GM12865 (cell line): Measurements from ENCODE around the gene TARBP1.

Source experiments
- DNase-seq: peaks from one replicate; pipeline ENCODE4 v3.0.0; 2010; ENCODE audit warnings: low read depth
- H3K4me3 ChIP-seq: 2 replicates; pipeline ENCODE4 v1.5.1; 2011; ENCODE audit warnings: mild to moderate bottlenecking, low read depth, low read length, control low read depth
- TF ChIP-seq, protein P1 (sequence below): IDR thresholded peaks from 2 replicates; pipeline ENCODE4 v1.5.1; 2011; ENCODE audit warnings: low read length, control low read depth, low read depth, inconsistent platforms; ENCODE audit not compliant: insufficient read depth; ENCODE audit errors: missing control alignments

Gene TARBP1

DNA sequence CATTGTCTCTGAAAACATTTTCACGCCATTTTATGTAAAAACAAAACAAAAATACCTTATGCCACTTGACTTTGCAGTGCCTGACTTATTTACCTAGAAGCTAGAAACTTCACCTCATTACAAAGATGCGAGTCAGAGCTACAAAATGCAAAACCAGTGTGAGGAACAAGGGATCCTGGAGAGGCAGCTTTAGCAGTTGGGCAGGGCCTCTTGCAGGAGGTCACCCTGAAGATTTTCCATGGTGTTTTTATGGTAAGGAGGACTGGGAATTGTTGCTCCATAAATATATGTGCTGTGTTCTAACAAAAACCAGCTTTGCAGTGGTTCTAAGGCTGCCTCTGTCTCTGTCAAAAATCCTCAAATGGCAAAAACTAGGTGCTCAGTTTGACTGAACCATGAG lies 36.4 kb upstream of the TARBP1 start:
- no peak overlapping the region for H3K4me3 ChIP-seq
- TF ChIP-seq, protein P1, sequence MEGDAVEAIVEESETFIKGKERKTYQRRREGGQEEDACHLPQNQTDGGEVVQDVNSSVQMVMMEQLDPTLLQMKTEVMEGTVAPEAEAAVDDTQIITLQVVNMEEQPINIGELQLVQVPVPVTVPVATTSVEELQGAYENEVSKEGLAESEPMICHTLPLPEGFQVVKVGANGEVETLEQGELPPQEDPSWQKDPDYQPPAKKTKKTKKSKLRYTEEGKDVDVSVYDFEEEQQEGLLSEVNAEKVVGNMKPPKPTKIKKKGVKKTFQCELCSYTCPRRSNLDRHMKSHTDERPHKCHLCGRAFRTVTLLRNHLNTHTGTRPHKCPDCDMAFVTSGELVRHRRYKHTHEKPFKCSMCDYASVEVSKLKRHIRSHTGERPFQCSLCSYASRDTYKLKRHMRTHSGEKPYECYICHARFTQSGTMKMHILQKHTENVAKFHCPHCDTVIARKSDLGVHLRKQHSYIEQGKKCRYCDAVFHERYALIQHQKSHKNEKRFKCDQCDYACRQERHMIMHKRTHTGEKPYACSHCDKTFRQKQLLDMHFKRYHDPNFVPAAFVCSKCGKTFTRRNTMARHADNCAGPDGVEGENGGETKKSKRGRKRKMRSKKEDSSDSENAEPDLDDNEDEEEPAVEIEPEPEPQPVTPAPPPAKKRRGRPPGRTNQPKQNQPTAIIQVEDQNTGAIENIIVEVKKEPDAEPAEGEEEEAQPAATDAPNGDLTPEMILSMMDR, result no peak
- no peak for DNase-seq

DNA sequence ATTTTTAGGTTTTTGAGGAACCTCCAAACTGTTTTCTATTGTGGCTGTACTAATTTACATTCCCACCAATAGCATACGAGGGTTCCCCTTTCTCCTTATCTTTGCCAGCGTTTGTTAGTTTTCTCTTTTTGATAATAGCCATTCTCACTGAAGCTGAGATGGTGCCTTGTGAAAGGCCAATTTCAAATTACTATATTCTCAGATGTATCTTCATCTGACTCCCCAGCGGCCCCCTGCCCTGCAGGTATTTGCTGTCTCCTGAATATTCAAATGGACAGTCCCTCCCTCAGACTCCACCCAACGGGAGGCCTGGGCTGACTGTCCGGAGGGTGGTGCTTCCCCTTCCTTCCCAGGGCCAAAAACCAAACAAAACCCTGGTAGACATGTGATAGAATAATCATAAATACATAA lies 33.5 kb upstream of the TARBP1 start:
- TF ChIP-seq, protein P1, result no peak
- no peak overlapping the region for H3K4me3 ChIP-seq
- DNase-seq, result no peak

DNA sequence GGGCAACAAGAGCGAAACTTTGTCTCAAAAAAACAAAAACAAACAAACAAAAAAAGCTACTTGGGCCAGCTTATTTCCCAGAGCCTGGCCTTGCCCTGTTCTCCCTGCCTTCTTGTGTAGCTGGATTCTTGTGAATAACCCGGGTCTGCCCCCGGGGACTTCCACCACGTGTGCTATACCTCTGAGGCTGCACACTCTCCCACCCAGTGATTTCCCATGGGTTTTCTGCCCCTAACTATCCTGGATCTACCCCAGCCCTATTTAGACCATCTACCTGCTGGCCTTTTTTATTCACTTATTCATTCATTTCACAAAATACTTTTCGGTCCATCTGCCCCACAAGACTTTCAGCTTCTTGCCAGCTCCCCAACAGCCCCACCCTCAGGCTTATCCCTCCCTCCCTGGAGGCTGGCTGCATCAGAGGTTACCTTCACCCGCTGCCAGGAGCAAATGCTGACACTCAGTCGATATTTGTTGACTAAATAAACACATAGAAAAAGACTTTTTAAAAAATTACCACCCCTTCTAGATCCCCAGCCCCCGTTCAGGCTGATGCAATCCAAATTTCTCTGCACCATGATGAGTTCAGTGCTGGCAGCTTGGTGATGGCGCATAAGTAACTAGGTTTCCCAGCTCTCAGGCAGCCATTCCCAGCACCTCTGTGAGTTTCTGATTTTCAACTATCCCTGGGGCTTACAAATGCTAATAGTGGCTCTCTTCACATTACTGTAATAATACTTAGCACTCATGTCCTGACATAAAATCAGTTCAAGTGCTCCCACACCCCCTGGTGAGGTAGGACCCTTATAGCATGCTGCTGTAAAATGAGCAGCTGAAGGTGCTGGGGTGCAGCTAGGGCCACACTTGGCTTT lies 30.7 kb upstream of the TARBP1 start:
- TF ChIP-seq, protein P1, result no peak
- no peak overlapping the region for H3K4me3 ChIP-seq
- no peak for DNase-seq

DNA sequence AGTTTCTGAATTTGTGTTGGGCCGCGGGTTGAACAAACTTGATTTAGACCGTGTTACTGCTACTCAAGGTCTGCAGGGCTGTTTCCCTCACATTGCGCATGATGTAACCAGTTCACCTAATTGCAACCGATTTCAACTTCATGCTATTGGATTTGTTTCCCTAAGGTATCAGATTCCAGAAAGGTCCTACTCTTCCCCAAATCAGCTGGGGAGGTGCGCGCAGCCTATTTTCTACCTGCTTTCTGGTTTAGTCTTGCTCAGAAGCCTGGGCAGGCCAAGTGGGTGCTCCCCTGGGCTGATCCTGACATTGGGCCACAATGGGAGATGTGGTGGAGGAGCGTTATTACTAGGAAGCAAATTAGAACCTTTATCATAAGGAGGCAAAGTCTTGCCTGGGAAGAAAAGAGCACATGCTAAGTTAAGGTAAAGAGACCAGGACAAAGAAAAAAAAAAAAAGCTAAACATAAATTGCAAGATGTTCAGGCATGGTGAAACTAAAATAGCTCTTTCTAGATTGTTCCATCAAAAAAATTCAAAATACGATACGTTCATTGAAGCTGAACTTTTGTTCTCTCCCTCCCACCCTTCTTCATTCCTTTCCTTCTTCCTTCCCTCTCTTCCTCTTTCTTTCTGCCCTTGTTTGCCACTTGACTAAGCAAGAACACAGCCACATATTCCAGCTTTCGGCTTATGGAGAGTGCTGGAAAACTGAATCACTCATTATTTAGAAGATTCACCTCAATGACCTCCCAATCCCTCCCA lies 28.8 kb upstream of the TARBP1 start:
- H3K4me3 ChIP-seq, result no peak overlapping the region
- TF ChIP-seq, protein P1, result no peak

DNA sequence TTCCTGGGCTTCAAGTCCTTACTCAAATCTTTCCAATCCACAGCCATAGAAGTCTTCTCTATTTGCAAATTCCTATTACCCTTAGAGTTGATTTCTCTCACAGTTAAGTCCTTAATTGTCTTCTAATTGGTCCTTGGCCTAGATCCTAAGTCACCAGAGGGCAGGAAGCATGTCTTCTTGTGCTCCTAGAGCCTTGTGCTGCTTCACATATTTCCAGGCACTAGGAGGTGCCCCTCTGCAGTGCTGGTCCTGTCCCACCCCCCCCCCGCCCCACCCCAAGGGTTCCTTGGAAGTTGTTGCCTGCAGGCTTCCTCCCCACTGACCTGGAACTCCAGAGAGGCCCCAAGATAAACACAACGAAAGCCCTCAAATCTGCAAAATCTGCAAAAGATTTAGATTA lies 28.1 kb upstream of the TARBP1 start:
- H3K4me3 ChIP-seq, result no peak overlapping the region
- TF ChIP-seq, protein P1, result no peak
- no peak for DNase-seq

More for the DNA sequence above, 28.8 kb upstream of the TARBP1 start:
- no peak for DNase-seq

DNA sequence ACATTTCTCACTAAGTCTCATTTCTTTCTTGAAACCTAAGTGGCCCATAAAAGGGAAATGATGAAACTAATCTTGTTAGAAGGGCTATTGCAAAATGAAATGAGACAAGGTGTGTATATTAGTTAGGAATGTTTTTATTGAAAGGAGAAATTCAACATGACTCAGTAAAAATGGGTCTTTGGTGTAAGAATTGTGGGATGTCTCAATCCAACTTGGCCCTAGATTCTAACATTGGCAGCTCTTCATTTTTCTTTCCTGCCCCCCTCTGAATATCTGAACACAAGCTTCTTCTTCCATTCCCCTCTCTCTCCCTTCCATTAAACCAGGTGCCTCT lies 26.8 kb upstream of the TARBP1 start:
- DNase-seq, result no peak
- TF ChIP-seq, protein P1, result no peak
- no peak overlapping the region for H3K4me3 ChIP-seq
